ENCODE measurements around the gene PRSS33.
A peak's percentile ranks its signal among the peaks of the same experiment; 100 is the strongest.

The PRSS33 gene

DNA sequence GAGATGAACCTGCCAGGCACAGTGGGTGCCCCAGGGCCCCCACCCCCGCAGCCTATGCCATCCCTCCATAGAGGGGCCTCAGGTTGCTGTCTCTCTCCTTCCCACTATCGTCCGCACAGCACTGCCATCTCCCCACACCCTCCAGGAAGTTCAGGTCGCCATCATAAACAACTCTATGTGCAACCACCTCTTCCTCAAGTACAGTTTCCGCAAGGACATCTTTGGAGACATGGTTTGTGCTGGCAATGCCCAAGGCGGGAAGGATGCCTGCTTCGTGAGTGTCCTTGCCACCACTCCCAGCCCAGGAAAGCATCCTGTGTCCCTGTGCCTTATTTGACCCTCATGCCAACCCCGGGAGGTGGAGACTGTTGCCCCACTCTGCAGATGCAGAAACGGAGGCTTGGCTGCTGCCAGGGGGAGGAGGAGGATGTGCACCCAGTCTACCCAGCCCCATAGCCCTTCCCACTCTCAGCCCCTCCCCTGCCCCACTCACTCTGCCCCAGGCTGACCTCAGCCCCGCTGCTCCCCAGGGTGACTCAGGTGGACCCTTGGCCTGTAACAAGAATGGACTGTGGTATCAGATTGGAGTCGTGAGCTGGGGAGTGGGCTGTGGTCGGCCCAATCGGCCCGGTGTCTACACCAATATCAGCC lies 33.6 kb upstream of the PRSS33 start:
- no peak for DNase-seq (ENCODE audit: low read depth)

DNA sequence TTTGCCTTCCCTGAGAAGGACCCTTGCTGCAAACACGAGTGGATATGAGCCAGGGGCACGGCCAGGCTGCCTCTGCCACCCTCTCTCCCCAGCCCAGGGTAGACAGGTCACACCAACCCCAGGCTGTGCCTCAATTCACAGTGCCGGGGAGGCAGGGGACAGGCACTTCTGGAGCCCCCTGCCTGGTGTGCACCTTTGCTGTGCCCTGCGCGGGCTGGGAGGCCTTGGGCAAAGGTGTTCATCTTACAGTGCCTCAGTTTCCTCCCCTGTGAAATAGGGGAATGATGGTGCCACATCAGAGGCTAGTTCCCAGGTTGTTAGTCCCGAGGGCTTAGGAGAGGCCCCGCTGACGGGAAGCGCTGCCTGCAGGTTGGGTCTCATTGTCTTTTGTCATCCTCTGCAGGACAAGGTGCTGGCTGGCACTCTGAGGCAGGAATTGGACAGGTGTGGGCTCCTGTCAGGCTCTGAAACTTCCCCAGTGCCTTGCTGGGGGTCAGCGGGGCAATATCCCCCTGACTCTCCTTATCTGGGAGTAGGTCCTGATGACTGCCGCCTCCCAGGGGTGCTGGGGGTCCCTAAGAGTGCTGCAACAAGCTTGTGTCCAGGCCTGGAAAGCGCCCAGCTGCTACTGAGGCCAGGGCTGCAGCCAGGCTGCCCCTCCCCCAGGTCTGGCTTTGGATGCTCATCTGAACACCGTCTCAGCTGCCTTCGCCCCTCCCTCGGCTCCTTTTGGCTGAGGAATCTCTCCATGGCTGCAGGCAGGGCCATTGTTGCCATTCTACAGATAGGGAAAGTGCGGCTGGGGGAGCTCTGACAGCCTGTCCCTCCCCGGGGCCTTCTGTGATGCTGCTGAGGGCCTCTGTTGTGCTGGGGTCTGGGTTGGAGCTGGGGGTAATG lies 32.8 kb upstream of the PRSS33 start:
- DNase-seq (ENCODE audit: low read depth) = no peak

DNA sequence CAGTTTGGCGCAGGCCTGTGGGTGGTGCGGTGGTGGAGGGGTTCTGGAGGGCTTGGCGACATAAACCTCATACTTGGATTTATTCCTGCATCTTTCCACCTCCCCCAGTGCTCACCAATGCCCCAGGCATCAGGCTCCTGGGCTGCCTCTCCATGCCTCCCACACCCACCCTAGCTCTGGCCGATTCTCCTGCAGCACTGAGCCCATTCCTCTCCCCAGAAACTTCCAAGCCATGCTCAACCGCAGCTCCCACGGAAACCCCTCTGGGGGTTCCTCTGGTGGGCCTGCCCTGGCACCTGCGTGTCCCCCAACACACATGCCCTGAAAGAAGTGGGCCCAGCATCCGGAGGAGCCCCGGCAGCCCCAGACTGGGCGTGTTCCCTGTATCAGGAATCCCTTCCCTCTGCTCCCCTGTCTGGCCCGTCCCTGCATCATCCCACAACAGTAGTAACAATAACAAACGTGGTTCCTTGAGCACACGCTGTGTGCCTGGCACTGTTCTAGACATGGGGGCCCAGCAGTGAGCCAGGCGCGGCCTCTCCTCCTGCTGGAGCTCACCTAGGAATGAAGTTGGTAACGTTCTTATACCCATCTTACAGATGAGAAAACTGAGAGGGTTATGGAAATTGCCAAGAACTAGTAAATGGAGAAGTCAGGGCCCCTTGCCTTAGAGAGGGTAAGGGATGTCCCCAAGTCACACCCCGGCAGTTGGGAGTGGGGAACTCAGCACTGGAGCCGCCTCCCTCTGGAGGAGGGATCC lies 32.0 kb upstream of the PRSS33 start:
- DNase-seq (ENCODE audit: low read depth) = no peak

GRCh38 chr16:2818272-2818876 lies 31.0 kb upstream of the PRSS33 start:
- DNase-seq (ENCODE audit: low read depth) = no peak

DNA sequence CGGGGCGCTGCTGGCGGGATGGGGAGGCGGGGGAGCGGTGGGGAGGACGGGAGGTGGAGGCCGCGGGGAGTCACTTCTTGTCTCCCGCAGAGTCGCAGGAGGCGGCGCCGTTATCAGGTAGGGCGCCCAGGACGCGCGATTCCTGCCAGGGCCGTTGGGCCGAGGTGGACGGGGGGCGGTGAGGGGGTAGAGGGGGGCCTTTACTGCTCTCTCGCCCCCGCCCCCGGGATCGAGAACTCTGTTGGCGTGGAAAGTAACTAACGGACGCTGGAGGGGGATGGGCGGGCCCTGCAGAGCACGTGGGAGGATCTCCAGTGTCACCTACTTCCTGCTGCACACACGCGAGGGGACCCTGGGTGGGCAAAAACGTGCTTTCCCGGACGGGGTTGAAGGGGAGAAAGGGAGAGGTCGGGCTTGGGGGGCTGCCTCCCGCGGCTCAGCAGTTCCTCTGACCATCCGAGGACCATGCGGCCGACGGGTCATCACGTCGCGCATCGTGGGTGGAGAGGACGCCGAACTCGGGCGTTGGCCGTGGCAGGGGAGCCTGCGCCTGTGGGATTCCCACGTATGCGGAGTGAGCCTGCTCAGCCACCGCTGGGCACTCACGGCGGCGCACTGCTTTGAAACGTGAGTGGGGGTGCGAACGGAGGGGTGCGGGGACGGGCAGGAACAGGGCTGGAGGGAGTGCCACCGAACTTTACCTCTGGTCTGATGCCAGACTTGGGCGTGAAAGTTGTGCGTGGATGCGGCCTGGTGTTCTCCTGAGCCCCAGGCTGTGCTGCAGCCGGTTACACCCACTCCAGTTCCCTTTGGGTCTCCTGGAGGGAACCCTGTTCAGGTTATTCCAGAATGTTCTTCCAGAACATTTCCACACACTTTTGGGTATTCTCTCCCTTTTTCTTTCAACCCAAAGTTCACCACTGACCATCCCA lies 30.2 kb upstream of the PRSS33 start:
- DNase-seq (ENCODE audit: low read depth) = no peak

GRCh38 chr16:2816751-2817339 lies 29.5 kb upstream of the PRSS33 start, which contains the start of gene PRSS21:
Gene PRSS21, plus strand, starts transcription at chr16:2817237. Its CDS starts 32 bp downstream, at chr16:2817269.
- peak; percentile 26 for DNase-seq (ENCODE audit: low read depth)

GRCh38 chr16:2815299-2815771 lies 28.0 kb upstream of the PRSS33 start:
- no peak for DNase-seq (ENCODE audit: low read depth)

GRCh38 chr16:2814551-2815298 lies 27.4 kb upstream of the PRSS33 start:
- DNase-seq (ENCODE audit: low read depth) = no peak

- no peak for DNase-seq (ENCODE audit: low read depth)
These were observed 26.4 kb upstream of the PRSS33 start for GRCh38 chr16:2813771-2814221.

- DNase-seq (ENCODE audit: low read depth) = no peak
These were observed 24.5 kb upstream of the PRSS33 start for GRCh38 chr16:2811703-2812471.

- no peak for DNase-seq (ENCODE audit: low read depth)
These were observed 23.3 kb upstream of the PRSS33 start for GRCh38 chr16:2810651-2811050.

- DNase-seq (ENCODE audit: low read depth) = no peak
These were observed 21.9 kb upstream of the PRSS33 start for GRCh38 chr16:2809149-2809760.

GRCh38 chr16:2808181-2808580 lies 20.8 kb upstream of the PRSS33 start:
- DNase-seq (ENCODE audit: low read depth) = no peak

- no peak for DNase-seq (ENCODE audit: low read depth)
These were observed 18.9 kb upstream of the PRSS33 start for GRCh38 chr16:2806286-2806685.

DNA sequence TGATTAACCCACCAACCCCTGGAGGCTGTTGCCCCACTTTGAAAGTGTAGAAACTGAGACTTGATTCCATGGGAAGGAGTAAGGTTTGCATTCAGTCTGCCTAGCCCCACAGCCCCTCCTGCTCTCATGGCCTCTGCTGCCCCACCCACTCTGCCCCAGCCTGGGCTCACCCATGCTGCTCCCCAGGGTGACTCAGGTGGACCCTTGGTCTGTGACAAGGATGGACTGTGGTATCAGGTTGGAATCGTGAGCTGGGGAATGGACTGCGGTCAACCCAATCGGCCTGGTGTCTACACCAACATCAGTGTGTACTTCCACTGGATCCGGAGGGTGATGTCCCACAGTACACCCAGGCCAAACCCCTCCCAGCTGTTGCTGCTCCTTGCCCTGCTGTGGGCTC lies 17.4 kb upstream of the PRSS33 start:
- no peak for DNase-seq (ENCODE audit: low read depth)

GRCh38 chr16:2803545-2804195 lies 16.3 kb upstream of the PRSS33 start:
- DNase-seq (ENCODE audit: low read depth) = no peak

GRCh38 chr16:2799859-2800226 lies 12.5 kb upstream of the PRSS33 start:
- DNase-seq (ENCODE audit: low read depth) = no peak

Data from activated T-helper 9 cell treated with anti-CD3 and anti-CD28 coated beads, Interleukin-2, amount 50 U/mL, for 16 hours (primary cell).